ENCODE measurements around the gene HDAC7.

Gene HDAC7

DNA sequence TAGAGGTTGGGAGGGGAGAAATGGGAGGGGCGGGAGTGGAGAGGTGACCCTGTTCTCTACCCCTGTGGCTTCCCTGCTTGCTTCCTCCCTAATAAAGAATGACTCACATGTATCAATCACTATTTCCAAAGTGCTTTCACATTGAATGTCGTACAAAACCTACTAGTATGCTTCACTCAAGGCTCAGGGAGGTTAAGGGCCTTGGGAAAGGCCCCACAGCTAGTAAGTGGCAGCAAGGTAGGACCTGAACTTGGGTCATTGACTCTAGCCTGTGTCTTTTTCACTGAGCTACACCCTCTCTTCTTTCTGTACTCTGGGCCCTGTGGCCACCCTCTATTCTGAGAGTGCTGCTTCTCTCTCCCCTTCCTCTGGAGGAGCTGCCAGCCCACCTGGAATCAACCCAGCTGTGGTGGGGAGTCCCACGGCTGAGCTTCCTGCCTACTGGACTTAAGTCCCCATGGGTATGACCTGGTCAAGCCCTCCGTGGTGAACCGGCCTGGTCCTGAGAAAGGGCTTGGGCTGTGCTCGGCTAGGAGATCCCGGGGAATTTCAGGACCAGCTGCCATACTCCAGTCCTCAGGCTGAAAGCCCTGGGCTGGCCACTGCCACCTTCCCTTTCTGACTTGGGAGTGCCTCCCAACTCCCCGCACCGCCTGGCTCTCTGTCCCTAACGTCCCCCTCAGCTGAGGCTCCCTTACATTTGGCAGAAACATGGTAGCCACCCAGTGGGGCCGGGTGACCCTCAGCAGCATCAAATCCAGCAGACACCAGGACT, 33.6 kb downstream of the HDAC7 start:
- Histone ChIP-seq H3K4me3 (ENCODE audit: low read length) (no peak overlapping the region), H3K36me3 (ENCODE audit: control insufficient read depth, low read length) (peaks cover 96% of the 10 kb centered on the region), H3K9me3 (ENCODE audit: control insufficient read depth, insufficient read depth, low read length) (no peaks in the 10 kb centered on the region), H3K27me3 (ENCODE audit: control insufficient read depth, low read length) (no peaks in the 10 kb centered on the region), H3K79me2 (ENCODE audit: control insufficient read depth, low read length) (no peaks in the 10 kb centered on the region), H3K9me2 (replicated peaks; ENCODE audit: control insufficient read depth, low read length) (no peaks in the 10 kb centered on the region), H3K4me2 (ENCODE audit: low read length) (no peak overlapping the region), H3K4me1 (ENCODE audit: control insufficient read depth, low read length) (no peaks in the 10 kb centered on the region), H4K20me1 (ENCODE audit: control insufficient read depth, insufficient read depth, low read depth, low read length) (no peaks in the 10 kb centered on the region), H3K27ac (ENCODE audit: low read depth, low read length) (no peak overlapping the region), H3F3A (ENCODE audit: control insufficient read depth, insufficient read depth) (peaks cover 4% of the 10 kb centered on the region; the same call in 1 of the 2 replicates)
- no peak for TF ChIP-seq EZH2phosphoT487 (IDR thresholded peaks at IDR 0.05; ENCODE audit: borderline replicate concordance, low read length)
- TF ChIP-seq, protein P1, sequence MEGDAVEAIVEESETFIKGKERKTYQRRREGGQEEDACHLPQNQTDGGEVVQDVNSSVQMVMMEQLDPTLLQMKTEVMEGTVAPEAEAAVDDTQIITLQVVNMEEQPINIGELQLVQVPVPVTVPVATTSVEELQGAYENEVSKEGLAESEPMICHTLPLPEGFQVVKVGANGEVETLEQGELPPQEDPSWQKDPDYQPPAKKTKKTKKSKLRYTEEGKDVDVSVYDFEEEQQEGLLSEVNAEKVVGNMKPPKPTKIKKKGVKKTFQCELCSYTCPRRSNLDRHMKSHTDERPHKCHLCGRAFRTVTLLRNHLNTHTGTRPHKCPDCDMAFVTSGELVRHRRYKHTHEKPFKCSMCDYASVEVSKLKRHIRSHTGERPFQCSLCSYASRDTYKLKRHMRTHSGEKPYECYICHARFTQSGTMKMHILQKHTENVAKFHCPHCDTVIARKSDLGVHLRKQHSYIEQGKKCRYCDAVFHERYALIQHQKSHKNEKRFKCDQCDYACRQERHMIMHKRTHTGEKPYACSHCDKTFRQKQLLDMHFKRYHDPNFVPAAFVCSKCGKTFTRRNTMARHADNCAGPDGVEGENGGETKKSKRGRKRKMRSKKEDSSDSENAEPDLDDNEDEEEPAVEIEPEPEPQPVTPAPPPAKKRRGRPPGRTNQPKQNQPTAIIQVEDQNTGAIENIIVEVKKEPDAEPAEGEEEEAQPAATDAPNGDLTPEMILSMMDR (IDR thresholded peaks at IDR 0.05; ENCODE audit: low read depth, low read length, poor library complexity, severe bottlenecking): no peak

DNA sequence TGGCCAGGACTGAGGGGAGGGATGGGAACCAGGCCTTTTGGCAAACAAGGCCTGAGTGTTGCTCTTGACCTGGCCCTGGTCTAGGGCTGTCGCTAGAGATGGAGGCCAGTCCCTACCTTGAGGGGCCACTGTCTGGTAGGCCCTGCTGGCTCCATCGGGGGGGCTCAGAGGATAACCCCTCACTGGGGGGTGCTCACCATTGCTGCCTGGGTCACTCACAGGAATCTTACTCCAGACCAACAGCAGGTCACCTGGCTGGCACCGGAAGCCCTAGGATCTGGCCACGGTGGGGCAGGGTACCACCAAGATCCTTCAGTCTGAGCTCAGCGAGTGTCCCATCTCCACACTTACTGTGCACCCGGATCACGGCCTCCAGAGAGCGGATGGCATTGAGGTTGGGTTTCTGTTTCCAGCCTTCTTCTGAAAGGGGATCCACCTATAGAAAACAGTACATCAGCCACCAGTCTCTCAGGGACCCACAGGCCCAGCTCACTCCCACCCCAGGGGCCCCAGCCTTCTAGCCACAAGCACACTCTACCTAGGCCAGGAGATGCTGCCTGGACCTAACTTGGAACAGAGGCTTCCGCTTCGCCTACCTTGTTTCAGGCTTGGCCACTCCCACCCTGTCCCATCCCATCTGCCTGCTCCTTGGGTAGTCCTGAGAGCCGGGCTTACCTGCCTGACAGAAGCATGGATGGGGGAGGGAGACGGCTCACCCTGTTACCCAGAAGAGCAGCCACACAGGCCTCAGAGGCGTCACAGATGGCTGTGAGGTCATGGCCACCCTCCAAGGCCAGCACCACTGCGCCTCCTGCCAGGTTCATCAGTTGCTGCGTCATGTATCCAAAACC, 34.4 kb downstream of the HDAC7 start:
- no peak overlapping the region for H3K27ac ChIP-seq (ENCODE audit: low read depth, low read length)

DNA sequence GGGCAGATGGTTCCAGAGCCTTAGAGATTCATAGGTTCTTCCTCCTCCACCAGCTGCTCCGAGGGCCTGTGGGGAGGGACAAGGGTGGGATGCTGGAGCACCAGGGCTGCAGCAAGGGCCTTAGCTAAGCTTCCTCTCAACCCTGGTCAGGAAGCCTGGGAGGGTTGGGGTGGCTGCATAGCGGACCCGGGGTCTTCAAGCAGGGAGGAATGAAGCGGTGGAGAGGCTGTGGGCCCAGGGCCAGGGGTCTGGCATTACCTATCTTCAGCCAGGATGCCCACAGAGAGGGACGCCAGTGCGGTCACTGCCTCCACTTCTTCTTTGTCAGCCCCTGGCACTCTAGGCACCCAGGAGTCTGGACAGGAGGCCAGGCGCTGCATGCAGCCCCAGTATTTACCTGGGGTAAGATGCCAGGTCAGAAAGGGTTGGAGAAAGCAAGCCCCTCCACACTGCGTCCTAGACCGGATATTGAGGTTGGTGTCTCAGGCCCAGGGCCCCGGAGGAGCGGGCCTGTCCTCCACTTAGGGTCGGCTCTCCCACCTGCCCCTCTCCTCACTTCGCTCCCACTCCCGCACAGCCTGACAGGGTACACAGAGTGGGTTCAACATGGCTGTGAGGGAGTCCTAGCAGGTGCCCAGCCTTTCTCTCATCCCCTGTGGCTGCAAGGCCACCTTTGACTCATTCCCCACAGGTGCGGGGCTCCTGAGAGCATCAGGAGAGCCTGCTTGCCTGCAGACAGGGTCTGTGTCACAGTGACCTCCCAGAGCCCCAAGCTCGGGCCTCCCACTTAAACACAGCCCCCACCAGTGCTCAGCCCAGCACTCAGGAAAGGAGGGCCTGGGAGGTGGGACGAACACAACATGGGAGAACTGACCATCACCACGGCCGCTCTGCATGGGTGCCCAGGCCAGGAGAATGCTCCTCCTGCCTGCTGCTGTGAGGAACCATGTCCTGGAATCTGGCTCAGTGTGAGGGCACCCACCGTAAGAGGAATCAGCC, 35.6 kb downstream of the HDAC7 start:
- TF ChIP-seq EZH2phosphoT487 (IDR thresholded peaks at IDR 0.05; ENCODE audit: borderline replicate concordance, low read length): no peak
- TF ChIP-seq, protein P1 (IDR thresholded peaks at IDR 0.05; ENCODE audit: low read depth, low read length, poor library complexity, severe bottlenecking): no peak
- peaks cover 10% of the 10 kb centered on the region for H3F3A ChIP-seq (ENCODE audit: control insufficient read depth, insufficient read depth)
- H3K36me3 ChIP-seq (ENCODE audit: control insufficient read depth, low read length): peaks cover 76% of the 10 kb centered on the region

More for the DNA sequence above, 34.4 kb downstream of the HDAC7 start:
- Histone ChIP-seq H4K20me1 (ENCODE audit: control insufficient read depth, insufficient read depth, low read depth, low read length) (no peaks in the 10 kb centered on the region), H3K36me3 (ENCODE audit: control insufficient read depth, low read length) (peaks cover 88% of the 10 kb centered on the region), H3K4me2 (ENCODE audit: low read length) (no peak overlapping the region), H3K9me3 (ENCODE audit: control insufficient read depth, insufficient read depth, low read length) (no peaks in the 10 kb centered on the region), H3K9me2 (replicated peaks; ENCODE audit: control insufficient read depth, low read length) (no peaks in the 10 kb centered on the region), H3K79me2 (ENCODE audit: control insufficient read depth, low read length) (no peaks in the 10 kb centered on the region), H3K4me1 (ENCODE audit: control insufficient read depth, low read length) (no peaks in the 10 kb centered on the region), H3K4me3 (ENCODE audit: low read length) (no peak overlapping the region), H3F3A (ENCODE audit: control insufficient read depth, insufficient read depth) (peaks cover 5% of the 10 kb centered on the region; the same call in 1 of the 2 replicates), H3K27me3 (ENCODE audit: control insufficient read depth, low read length) (no peaks in the 10 kb centered on the region)
- TF ChIP-seq EZH2phosphoT487 (IDR thresholded peaks at IDR 0.05; ENCODE audit: borderline replicate concordance, low read length): no peak
- TF ChIP-seq, protein P1 (IDR thresholded peaks at IDR 0.05; ENCODE audit: low read depth, low read length, poor library complexity, severe bottlenecking): no peak

More for the DNA sequence above, 35.6 kb downstream of the HDAC7 start:
- Histone ChIP-seq H3K79me2 (ENCODE audit: control insufficient read depth, low read length) (no peaks in the 10 kb centered on the region), H3K4me1 (ENCODE audit: control insufficient read depth, low read length) (peaks cover 10% of the 10 kb centered on the region), H4K20me1 (ENCODE audit: control insufficient read depth, insufficient read depth, low read depth, low read length) (no peaks in the 10 kb centered on the region), H3K27me3 (ENCODE audit: control insufficient read depth, low read length) (no peaks in the 10 kb centered on the region), H3K4me2 (ENCODE audit: low read length) (no peak overlapping the region), H3K9me2 (replicated peaks; ENCODE audit: control insufficient read depth, low read length) (no peaks in the 10 kb centered on the region), H3K4me3 (ENCODE audit: low read length) (no peak overlapping the region), H3K9me3 (ENCODE audit: control insufficient read depth, insufficient read depth, low read length) (no peaks in the 10 kb centered on the region), H3K27ac (ENCODE audit: low read depth, low read length) (no peak overlapping the region)
